Testis (tissue), 3 donors: Measurements from ENCODE around the gene FASTKD3. TPM values are rescaled to one million over a fixed set of nuclear protein-coding genes. Genes with fewer than 3 reads are reported as not detected.

Experiments
- DNase-seq: peaks from one replicate; pipeline ENCODE4 v3.0.0-alpha.2; 2019
- H3K27ac ChIP-seq, 2 donors: fragments of 200-600 bp; sonication (generic); one replicate each; pipeline ENCODE4 v1.5.1; 2019
- H3K27me3 ChIP-seq: fragments of 200-600 bp; sonication (generic); one replicate; pipeline ENCODE4 v1.5.1; 2019
- H3K36me3 ChIP-seq: fragments of 200-600 bp; sonication (generic); one replicate; pipeline ENCODE4 v1.5.1; 2017; ENCODE audit warnings: low read depth; ENCODE audit errors: missing control alignments
- H3K4me1 ChIP-seq: fragments of 200-600 bp; sonication (generic); one replicate; pipeline ENCODE4 v1.5.1; 2019
- H3K4me3 ChIP-seq, 2 donors: fragments of 200-600 bp; sonication (generic); one replicate each; pipeline ENCODE4 v1.5.1; 2017 to 2019
- H3K9me3 ChIP-seq: fragments of 200-600 bp; sonication (generic); one replicate; pipeline ENCODE4 v1.5.1; 2017
- CTCF ChIP-seq, 3 experiments: fragments of 450-650 bp in 2 of 3; fragments of 200-600 bp in 1 of 3; sonication (generic) in 1 of 3; IDR thresholded peaks; one replicate each; pipeline ENCODE4 v1.5.1; 2016 to 2019; ENCODE audit warnings: antibody characterized with exemption in 3 of 3, mild to moderate bottlenecking in 2 of 3, moderate library complexity in 1 of 3
- POLR2A ChIP-seq: fragments of 450-650 bp; IDR thresholded peaks from one replicate; pipeline ENCODE4 v1.6.1; 2017; ENCODE audit warnings: antibody characterized with exemption, mild to moderate bottlenecking, moderate library complexity
- WGBS, 2 donors: methylation state at CpG; one replicate each; pipeline ENCODE4 v1.1.5; 2018; 5-methylcytosine and 5-hydroxymethylcytosine counted together
- intact Hi-C: fragments of 100-400 bp; cut with DNase I; formaldehyde crosslinking; loops from one replicate; pipeline ENCODE4 v1.15.1; 2023; ENCODE audit warnings: low total_unique reads
- polyA plus RNA-seq: library from polyadenylated mRNA; stranded (reverse); fragments of 350-450 nt; fragmentation: Illumina TruSeq; extraction: RNeasy Lipid Tissue Mini Kit (QIAGEN cat#74804); gene quantifications from one replicate; pipeline ENCODE4 v1.2.3, GENCODE V29; 2014; ENCODE audit warnings: low read depth, low replicate concordance; ENCODE audit not compliant: insufficient read depth
- total RNA-seq, 2 donors: library from RNA; depleted of rRNA; stranded (reverse); fragments of >200 nt; gene quantifications; one replicate each; pipeline ENCODE4 v1.2.3, GENCODE V29; 2016

Gene FASTKD3
- total and polyA plus RNA-seq, 3 donors from 2014 or later, result 8.0 to 11.7 (median 11.7) TPM

- H3K27me3 ChIP-seq, result no peaks in the 10 kb centered on the region
- intact Hi-C loops, result no loop called here
- H3K9me3 ChIP-seq, result no peaks in the 10 kb centered on the region
- peaks cover 6% of the 10 kb centered on the region for H3K4me1 ChIP-seq
- no peak for TF ChIP-seq POLR2A
- no peak for TF ChIP-seq CTCF (IDR thresholded peaks at IDR 0.05)
- 0 to 1% methylated on average over 5 to 56 of the region's 76 CpGs for WGBS, 2 donors
- H3K27ac ChIP-seq, result no peak within 1 kb of the TSS
- H3K36me3 ChIP-seq, result no peaks in the 10 kb centered on the region
- peak within 1 kb of the TSS; percentile 61 to 65 for H3K4me3 ChIP-seq
- peak; percentile 78 for DNase-seq
These were observed 18.2 kb downstream of the FASTKD3 start, which contains the start of gene CFAP90 for GRCh38 chr5:7850395-7851239. CFAP90 (minus strand) TSS chr5:7851133; CDS start chr5:7851021, 112 bp downstream.

GRCh38 chr5:7849681-7850394 is 19.0 kb downstream of the FASTKD3 start:
- Histone ChIP-seq H3K4me1 (peaks cover 6% of the 10 kb centered on the region), H3K4me3 (peak overlapping the region; percentile 61 to 65), H3K27me3 (no peaks in the 10 kb centered on the region), H3K9me3 (no peaks in the 10 kb centered on the region), H3K27ac (no peak overlapping the region), H3K36me3 (no peaks in the 10 kb centered on the region)
- 4 to 6% methylated on average over 29 to 43 of the region's 44 CpGs for WGBS, 2 donors
- DNase-seq, result peak; percentile 30
- intact Hi-C loops, result no loop called here
- TF ChIP-seq CTCF (IDR thresholded peaks at IDR 0.05) (no peak), POLR2A (no peak)

- no peaks in the 10 kb centered on the region for H3K36me3 ChIP-seq
- 79 to 81% methylated on average over 2 of the region's 2 CpGs for WGBS, 2 donors
- TF ChIP-seq CTCF (IDR thresholded peaks at IDR 0.05), result no peak
- TF ChIP-seq POLR2A, result no peak
These were observed 20.5 kb downstream of the FASTKD3 start for GRCh38 chr5:7848296-7848695.

GRCh38 chr5:7846327-7846726 is 22.5 kb downstream of the FASTKD3 start:
- 86 to 95% methylated on average over 5 of the region's 5 CpGs for WGBS, 2 donors
- Histone ChIP-seq H3K27ac (no peak overlapping the region), H3K9me3 (no peaks in the 10 kb centered on the region), H3K4me1 (peaks cover 6% of the 10 kb centered on the region), H3K4me3 (no peak overlapping the region), H3K36me3 (no peaks in the 10 kb centered on the region), H3K27me3 (no peaks in the 10 kb centered on the region)
- intact Hi-C loops, result no loop called here
- no peak for DNase-seq
- no peak for TF ChIP-seq POLR2A
- TF ChIP-seq CTCF (IDR thresholded peaks at IDR 0.05), result no peak

More at GRCh38 chr5:7848296-7848695, 20.5 kb downstream of the FASTKD3 start:
- no peaks in the 10 kb centered on the region for H3K9me3 ChIP-seq
- peaks cover 6% of the 10 kb centered on the region for H3K4me1 ChIP-seq
- no peak for DNase-seq
- H3K27me3 ChIP-seq, result no peaks in the 10 kb centered on the region
- no peak overlapping the region for H3K27ac ChIP-seq
- no peak overlapping the region for H3K4me3 ChIP-seq
- intact Hi-C loops, result no loop called here
